CD4-positive, alpha-beta T cell (primary cell): ENCODE results near the gene MLIP. TPM values are rescaled to one million over a fixed set of nuclear protein-coding genes. Genes with fewer than 3 reads are reported as not detected.

Experiments
- ATAC-seq: fragments of 200-7000 bp; cut with Tn5 transposase; one replicate; pipeline ENCODE4 v1.10.0; 2022; ENCODE audit warnings: mild to moderate bottlenecking; ENCODE audit not compliant: poor library complexity
- CTCF ChIA-PET: fragments of 350-600 bp; sonication (Branson Sonifier 250); formaldehyde crosslinking; loops from one replicate; lab custom pipeline; 2021; ENCODE audit warnings: antibody characterized with exemption, inconsistent platforms; lab: Charles Lee
- POLR2A ChIA-PET: fragments of 350-600 bp; sonication (Branson Sonifier 250); formaldehyde crosslinking; loops from one replicate; lab custom pipeline; 2021; ENCODE audit warnings: antibody characterized with exemption, inconsistent platforms; lab: Charles Lee
- DNase-seq, 14 experiments: peaks; one replicate each; pipeline ENCODE4 v3.0.0-alpha.2; 2013 to 2020; ENCODE audit warnings: mixed read lengths in 2 of 14
- H3K27ac ChIP-seq, 2 donors: one replicate each; pipeline versions ENCODE4 v1.5.1 to v1.7.0; 2013; ENCODE audit warnings: low read length in 2 of 2, low read depth in 1 of 2, mild to moderate bottlenecking in 1 of 2
- H3K27me3 ChIP-seq, 2 experiments: 1 replicate in 1 of 2; 2 replicates in 1 of 2; pipeline versions ENCODE4 v1.6.1 to v1.7.0; 2013; ENCODE audit warnings: low read length in 2 of 2, control low read depth in 1 of 2, mild to moderate bottlenecking in 1 of 2, moderate library complexity in 1 of 2; ENCODE audit not compliant: insufficient read depth in 2 of 2, control insufficient read depth in 1 of 2
- H3K36me3 ChIP-seq: one replicate; pipeline ENCODE4 v1.6.1; 2013; ENCODE audit warnings: low read length, control low read depth; ENCODE audit not compliant: insufficient read depth
- H3K4me1 ChIP-seq: one replicate; pipeline ENCODE4 v1.6.1; 2013; ENCODE audit warnings: low read length, control low read depth; ENCODE audit not compliant: insufficient read depth
- H3K4me3 ChIP-seq: one replicate; pipeline ENCODE4 v1.5.1; 2013; ENCODE audit warnings: mild to moderate bottlenecking, low read length, moderate library complexity
- H3K9me3 ChIP-seq, 2 experiments: 1 replicate in 1 of 2; 2 replicates in 1 of 2; pipeline versions ENCODE4 v1.6.1 to v1.7.0; 2013; ENCODE audit warnings: low read length in 2 of 2, mild to moderate bottlenecking in 2 of 2, control low read depth in 1 of 2, moderate library complexity in 1 of 2; ENCODE audit not compliant: control insufficient read depth in 1 of 2, insufficient read depth in 1 of 2
- H3K27ac Mint-ChIP-seq: one replicate; pipeline ENCODE4 v1.8.0; 2020; ENCODE audit warnings: mixed read lengths
- H3K27me3 Mint-ChIP-seq: one replicate; pipeline ENCODE4 v1.8.0; 2021; ENCODE audit warnings: mixed read lengths
- H3K36me3 Mint-ChIP-seq: one replicate; pipeline ENCODE4 v1.8.0; 2021; ENCODE audit warnings: low read depth, mixed read lengths
- H3K4me1 Mint-ChIP-seq: one replicate; pipeline ENCODE4 v1.8.0; 2021; ENCODE audit warnings: low read depth, mixed read lengths
- H3K4me3 Mint-ChIP-seq: one replicate; pipeline ENCODE4 v1.8.0; 2020; ENCODE audit warnings: mild to moderate bottlenecking, mixed read lengths
- H3K9me3 Mint-ChIP-seq: one replicate; pipeline ENCODE4 v1.8.0; 2020; ENCODE audit warnings: mixed read lengths
- intact Hi-C, 2 experiments: fragments of 100-400 bp; cut with DNase I in 1 of 2; cut with micrococcal nuclease in 1 of 2; formaldehyde crosslinking; loops; one replicate each; pipeline versions ENCODE4 v1.15.1 to v1.9.0; 2023 to 2025; cut with DNase I, micrococcal nuclease
- total RNA-seq, 174 experiments: library from RNA in 2 of 174; stranded (reverse) in 2 of 174; gene quantifications; one replicate each; pipeline ENCODE4 v1.2.3 and lab custom pipeline; 2021 to 2026
- TF ChIP-seq, protein P1 (sequence below): fragments of 200-600 bp; IDR thresholded peaks from one replicate; pipeline ENCODE4 v1.8.0; 2022; ENCODE audit warnings: antibody characterized with exemption, mild to moderate bottlenecking

The MLIP gene
- total RNA-seq, 2 experiments from 2014 or later: not detected

DNA sequence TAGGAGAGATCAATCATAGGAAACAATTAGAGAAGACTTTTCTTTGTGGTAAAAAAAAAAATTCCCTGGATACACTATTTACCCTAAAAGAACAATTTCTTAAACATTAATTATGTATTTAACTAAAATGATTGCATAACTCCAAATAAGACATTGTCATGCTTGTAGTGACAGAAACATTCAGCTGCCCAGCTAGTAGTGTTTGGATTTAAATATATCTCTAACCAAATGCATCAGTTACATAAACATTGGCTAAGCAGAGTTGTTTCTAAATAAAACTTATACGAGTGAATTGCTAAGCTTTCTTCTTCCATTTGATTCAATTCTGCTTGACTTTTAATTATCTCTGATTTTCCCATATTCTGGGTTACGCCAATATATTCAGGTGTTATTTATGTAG lies 23.7 kb downstream of the MLIP start:
- Histone ChIP-seq H3K4me3 (no peak overlapping the region), H3K4me1 (no peaks in the 10 kb centered on the region), H3K27ac (no peak overlapping the region), H3K36me3 (no peaks in the 10 kb centered on the region), H3K9me3 (no peaks in the 10 kb centered on the region), H3K27me3 (no peaks in the 10 kb centered on the region)
- TF ChIP-seq, protein P1, sequence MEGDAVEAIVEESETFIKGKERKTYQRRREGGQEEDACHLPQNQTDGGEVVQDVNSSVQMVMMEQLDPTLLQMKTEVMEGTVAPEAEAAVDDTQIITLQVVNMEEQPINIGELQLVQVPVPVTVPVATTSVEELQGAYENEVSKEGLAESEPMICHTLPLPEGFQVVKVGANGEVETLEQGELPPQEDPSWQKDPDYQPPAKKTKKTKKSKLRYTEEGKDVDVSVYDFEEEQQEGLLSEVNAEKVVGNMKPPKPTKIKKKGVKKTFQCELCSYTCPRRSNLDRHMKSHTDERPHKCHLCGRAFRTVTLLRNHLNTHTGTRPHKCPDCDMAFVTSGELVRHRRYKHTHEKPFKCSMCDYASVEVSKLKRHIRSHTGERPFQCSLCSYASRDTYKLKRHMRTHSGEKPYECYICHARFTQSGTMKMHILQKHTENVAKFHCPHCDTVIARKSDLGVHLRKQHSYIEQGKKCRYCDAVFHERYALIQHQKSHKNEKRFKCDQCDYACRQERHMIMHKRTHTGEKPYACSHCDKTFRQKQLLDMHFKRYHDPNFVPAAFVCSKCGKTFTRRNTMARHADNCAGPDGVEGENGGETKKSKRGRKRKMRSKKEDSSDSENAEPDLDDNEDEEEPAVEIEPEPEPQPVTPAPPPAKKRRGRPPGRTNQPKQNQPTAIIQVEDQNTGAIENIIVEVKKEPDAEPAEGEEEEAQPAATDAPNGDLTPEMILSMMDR: no peak
- no peaks in the 10 kb centered on the region for H3K4me1 Mint-ChIP-seq
- H3K9me3 Mint-ChIP-seq: peaks cover 2% of the 10 kb centered on the region
- POLR2A ChIA-PET: no interaction called here
- H3K36me3 Mint-ChIP-seq: no peaks in the 10 kb centered on the region
- H3K27me3 Mint-ChIP-seq: no peaks in the 10 kb centered on the region
- DNase-seq (no peak), ATAC-seq (no peak)
- no peak overlapping the region for H3K4me3 Mint-ChIP-seq
- intact Hi-C loops: no loop called here
- CTCF ChIA-PET: no interaction called here
- H3K27ac Mint-ChIP-seq: no peak overlapping the region

DNA sequence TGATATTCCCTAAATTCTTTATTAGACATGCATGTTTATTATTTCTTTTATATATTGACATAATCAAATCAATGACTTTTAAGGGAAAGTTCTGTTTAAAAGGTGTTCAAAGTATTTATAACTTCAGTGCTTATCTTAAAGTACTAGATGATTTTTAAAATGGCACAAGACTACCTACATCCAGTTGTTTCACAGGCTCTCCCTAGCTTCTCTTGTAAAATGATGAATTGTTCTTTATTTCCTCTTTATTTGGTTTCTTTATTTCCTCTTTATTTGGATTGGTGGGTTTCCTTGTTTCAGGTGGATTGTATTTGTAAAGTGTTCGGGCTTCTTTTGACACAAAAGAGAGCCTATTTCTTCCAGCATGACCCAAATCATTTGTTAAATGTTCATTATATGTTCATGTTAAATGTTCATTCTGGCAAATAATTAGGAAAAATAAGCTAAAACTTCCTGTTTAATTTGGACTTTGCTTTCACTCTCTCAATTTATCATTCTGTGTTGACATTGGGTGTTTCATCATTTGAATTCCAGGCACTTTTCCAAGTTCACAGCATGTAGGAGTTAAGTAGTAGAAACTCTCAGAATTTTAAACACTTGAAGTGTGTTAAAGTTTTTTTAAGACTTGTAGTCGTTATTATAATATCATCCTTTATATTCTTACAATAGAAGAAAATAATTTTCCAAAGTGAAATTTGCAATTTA lies 24.6 kb downstream of the MLIP start:
- ChIA-PET POLR2A (no interaction called here), CTCF (no interaction called here)
- no peaks in the 10 kb centered on the region for H3K4me1 Mint-ChIP-seq
- intact Hi-C loops: no loop called here
- no peaks in the 10 kb centered on the region for H3K27me3 ChIP-seq
- DNase-seq (no peak), ATAC-seq (no peak)
- no peaks in the 10 kb centered on the region for H3K4me1 ChIP-seq
- TF ChIP-seq, protein P1: no peak
- H3K4me3 Mint-ChIP-seq: no peak overlapping the region
- no peaks in the 10 kb centered on the region for H3K9me3 ChIP-seq
- no peak overlapping the region for H3K27ac ChIP-seq
- no peak overlapping the region for H3K4me3 ChIP-seq
- no peak overlapping the region for H3K27ac Mint-ChIP-seq
- H3K27me3 Mint-ChIP-seq: no peaks in the 10 kb centered on the region
- peaks cover 2% of the 10 kb centered on the region for H3K9me3 Mint-ChIP-seq
- H3K36me3 ChIP-seq: no peaks in the 10 kb centered on the region
- no peaks in the 10 kb centered on the region for H3K36me3 Mint-ChIP-seq

DNA sequence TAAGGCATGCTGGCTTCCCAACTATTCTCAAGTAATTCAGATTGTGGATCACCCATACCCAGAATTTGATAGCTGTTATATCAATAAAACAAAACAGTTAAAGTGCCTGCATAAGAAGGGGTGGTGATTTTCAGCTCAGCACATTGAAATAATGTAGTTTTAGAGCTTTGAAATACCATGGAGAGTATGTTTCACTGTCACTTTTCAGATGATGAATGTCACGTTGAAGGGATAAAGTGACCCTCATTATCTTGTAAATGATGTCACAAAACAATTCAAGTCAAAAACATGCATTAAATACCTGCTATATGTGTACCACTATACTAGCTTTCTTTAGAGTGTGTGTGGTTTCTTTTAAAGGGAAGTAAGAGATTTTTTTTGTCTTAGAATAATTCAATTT lies 27.6 kb downstream of the MLIP start:
- H3K36me3 Mint-ChIP-seq: no peaks in the 10 kb centered on the region
- TF ChIP-seq, protein P1: no peak

More for the DNA sequence above, 27.6 kb downstream of the MLIP start:
- Mint-ChIP-seq H3K9me3 (peaks cover 2% of the 10 kb centered on the region), H3K4me3 (no peak overlapping the region), H3K4me1 (no peaks in the 10 kb centered on the region), H3K27ac (no peak overlapping the region), H3K27me3 (no peaks in the 10 kb centered on the region)
- POLR2A ChIA-PET: no interaction called here
- no peaks in the 10 kb centered on the region for H3K4me1 ChIP-seq
- no peak for ATAC-seq
- no peaks in the 10 kb centered on the region for H3K9me3 ChIP-seq
- no peaks in the 10 kb centered on the region for H3K36me3 ChIP-seq
- CTCF ChIA-PET: no interaction called here
- H3K4me3 ChIP-seq: no peak overlapping the region
- intact Hi-C loops: no loop called here
- H3K27ac ChIP-seq: no peak overlapping the region
- no peak for DNase-seq
- H3K27me3 ChIP-seq: no peaks in the 10 kb centered on the region
